GM12864 (cell line): ENCODE measurements around the gene NAMPT.

Source experiments
- DNase-seq: peaks from one replicate; pipeline ENCODE4 v3.0.0-alpha.2; 2011; ENCODE audit warnings: low read depth
- H3K4me3 ChIP-seq: 2 replicates; pipeline ENCODE4 v1.5.1; 2011; ENCODE audit warnings: mild to moderate bottlenecking, low read depth, low read length, control low read depth
- CTCF ChIP-seq: IDR thresholded peaks from 2 replicates; pipeline ENCODE4 v1.5.1; 2011; ENCODE audit warnings: low read depth, mild to moderate bottlenecking, moderate library complexity, low read length, control low read depth, inconsistent platforms; ENCODE audit errors: missing control alignments

NAMPT gene

GRCh38 chr7:106284714-106285050 is at the start of gene NAMPT:
Gene NAMPT, minus strand, starts transcription at chr7:106284983. Its CDS starts 99 bp downstream, at chr7:106284884.
- H3K4me3 ChIP-seq, result peak within 1 kb of the TSS; percentile 76
- DNase-seq, result no peak
- no peak for TF ChIP-seq CTCF

- TF ChIP-seq CTCF, result no peak
- H3K4me3 ChIP-seq, result no peak overlapping the region
- no peak for DNase-seq
These were observed 47.4 kb upstream of the NAMPT start for GRCh38 chr7:106332201-106332600.

GRCh38 chr7:106331441-106332175 is 46.8 kb upstream of the NAMPT start:
- DNase-seq, result no peak
- no peak for TF ChIP-seq CTCF
- no peak overlapping the region for H3K4me3 ChIP-seq

GRCh38 chr7:106329971-106330733 is 45.4 kb upstream of the NAMPT start:
- TF ChIP-seq CTCF, result no peak
- no peak for DNase-seq
- no peak overlapping the region for H3K4me3 ChIP-seq

- no peak overlapping the region for H3K4me3 ChIP-seq
- no peak for DNase-seq
- no peak for TF ChIP-seq CTCF
These were observed 44.6 kb upstream of the NAMPT start for GRCh38 chr7:106329408-106329807.

- no peak overlapping the region for H3K4me3 ChIP-seq
- TF ChIP-seq CTCF, result no peak
- no peak for DNase-seq
These were observed 43.0 kb upstream of the NAMPT start for GRCh38 chr7:106327538-106328481.
